Thymus (tissue), 11 donors: Measurements from ENCODE around the gene KCTD5. TPM values are rescaled to one million over a fixed set of nuclear protein-coding genes. Genes with fewer than 3 reads are reported as not detected.

Source experiments
- DNase-seq, 9 donors: peaks; one replicate each; pipeline ENCODE4 v3.0.0-alpha.2; 2013; ENCODE audit warnings: low spot score in 9 of 9, low read depth in 6 of 9, missing footprints in 1 of 9
- H3K27ac ChIP-seq, 2 donors: one replicate each; pipeline ENCODE4 v1.5.1; 2013; ENCODE audit warnings: control low read depth in 1 of 2, low read depth in 1 of 2, low read length in 1 of 2, mild to moderate bottlenecking in 1 of 2, moderate library complexity in 1 of 2
- H3K27me3 ChIP-seq, 2 donors: one replicate each; pipeline ENCODE4 v1.5.1; 2013; ENCODE audit warnings: low read length in 1 of 2; ENCODE audit not compliant: control insufficient read depth in 2 of 2, insufficient read depth in 1 of 2
- H3K36me3 ChIP-seq, 2 donors: one replicate each; pipeline ENCODE4 v1.5.1; 2013; ENCODE audit warnings: low read length in 1 of 2, mild to moderate bottlenecking in 1 of 2, moderate library complexity in 1 of 2; ENCODE audit not compliant: control insufficient read depth in 2 of 2, insufficient read depth in 2 of 2
- H3K4me1 ChIP-seq, 2 donors: one replicate each; pipeline ENCODE4 v1.5.1; 2013; ENCODE audit warnings: low read length in 2 of 2; ENCODE audit not compliant: control insufficient read depth in 2 of 2, insufficient read depth in 2 of 2
- H3K4me3 ChIP-seq, 2 donors: one replicate each; pipeline ENCODE4 v1.5.1; 2013; ENCODE audit warnings: low read length in 2 of 2, control low read depth in 1 of 2, mild to moderate bottlenecking in 1 of 2
- H3K9me3 ChIP-seq, 2 donors: one replicate each; pipeline ENCODE4 v1.5.1; 2013; ENCODE audit warnings: low read length in 1 of 2, mild to moderate bottlenecking in 1 of 2; ENCODE audit not compliant: control insufficient read depth in 2 of 2, insufficient read depth in 1 of 2
- WGBS: extraction: QIAGEN DNeasy Blood & Tissue Kit; methylation state at CpG from one replicate; pipeline ENCODE4 v1.1.7; 2013; 5-methylcytosine and 5-hydroxymethylcytosine counted together
- polyA plus RNA-seq: library from polyadenylated mRNA; stranded (reverse); fragments of 200-250 nt; gene quantifications from one replicate; pipeline ENCODE4 v1.2.3, GENCODE V29; 2013
- total RNA-seq: library from RNA; stranded (reverse); fragments of 120-200 nt; gene quantifications from one replicate; pipeline ENCODE4 v1.2.4, GENCODE V29; 2013
- donor health status: healthy.

The KCTD5 gene
- total and polyA plus RNA-seq, 2 donors, result 18.5 to 21.8 TPM

- H3K27ac ChIP-seq, result no peak overlapping the region
- H3K4me1 ChIP-seq, result peaks cover 4 to 5% of the 10 kb centered on the region in 2 donors
- H3K9me3 ChIP-seq, result no peaks in the 10 kb centered on the region
- 93% methylated on average over 11 of the region's 11 CpGs for WGBS
- H3K4me3 ChIP-seq, result no peak overlapping the region
- H3K27me3 ChIP-seq, result peaks cover 3 to 9% of the 10 kb centered on the region in 2 donors
- peaks cover 20 to 39% of the 10 kb centered on the region in 2 donors for H3K36me3 ChIP-seq
- DNase-seq, result no peak
These were observed 28.4 kb downstream of the KCTD5 start for GRCh38 chr16:2710711-2711231.

GRCh38 chr16:2711370-2712062, 29.2 kb downstream of the KCTD5 start:
- H3K27ac ChIP-seq, result no peak overlapping the region
- WGBS, result 84% methylated on average over 22 of the region's 22 CpGs

GRCh38 chr16:2712063-2712441, 29.7 kb downstream of the KCTD5 start:
- H3K27ac ChIP-seq, result no peak overlapping the region
- H3K4me1 ChIP-seq, result peaks cover 5 to 7% of the 10 kb centered on the region in 2 donors
- no peak for DNase-seq
- peaks cover 16 to 28% of the 10 kb centered on the region in 2 donors for H3K36me3 ChIP-seq
- no peaks in the 10 kb centered on the region for H3K9me3 ChIP-seq
- H3K4me3 ChIP-seq, result no peak overlapping the region
- WGBS, result 88% methylated on average over 14 of the region's 14 CpGs
- H3K27me3 ChIP-seq, result peaks cover 3 to 19% of the 10 kb centered on the region in 2 donors

More at GRCh38 chr16:2711370-2712062, 29.2 kb downstream of the KCTD5 start:
- peaks cover 16 to 33% of the 10 kb centered on the region in 2 donors for H3K36me3 ChIP-seq
- DNase-seq, result no peak
- no peak overlapping the region for H3K4me3 ChIP-seq
- H3K9me3 ChIP-seq, result no peaks in the 10 kb centered on the region
- H3K4me1 ChIP-seq, result peaks cover 5 to 7% of the 10 kb centered on the region in 2 donors
- H3K27me3 ChIP-seq, result peaks cover 3 to 15% of the 10 kb centered on the region in 2 donors

GRCh38 chr16:2712546-2712945, 30.2 kb downstream of the KCTD5 start:
- WGBS, result 91% methylated on average over 21 of the region's 21 CpGs

DNA sequence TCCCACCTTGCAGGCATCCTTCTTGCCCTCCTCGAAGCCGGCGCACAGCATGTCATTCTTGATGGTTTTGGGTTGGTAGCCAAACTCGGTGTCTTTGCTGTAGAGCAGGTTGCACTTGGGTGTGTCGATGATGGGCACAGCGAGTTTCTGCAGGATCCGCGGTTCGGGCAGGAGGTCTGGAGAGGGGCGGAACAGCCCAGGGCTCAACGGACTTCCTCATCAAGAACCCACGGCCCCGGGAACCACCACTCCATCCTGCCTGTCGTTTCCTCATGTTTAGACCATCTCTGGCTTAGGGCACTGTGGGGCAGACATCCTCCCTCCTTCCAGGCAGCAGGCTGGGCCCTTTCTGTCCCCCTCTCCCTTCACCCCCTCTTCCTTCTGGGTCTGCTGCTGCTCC, 31.2 kb downstream of the KCTD5 start:
- H3K27ac ChIP-seq, result no peak overlapping the region
- no peaks in the 10 kb centered on the region for H3K9me3 ChIP-seq
- peaks cover 5 to 7% of the 10 kb centered on the region in 2 donors for H3K4me1 ChIP-seq
- peaks cover 3 to 25% of the 10 kb centered on the region in 2 donors for H3K27me3 ChIP-seq
- 45% methylated on average over 14 of the region's 14 CpGs for WGBS
- DNase-seq, result no peak
- H3K4me3 ChIP-seq, result no peak overlapping the region
- H3K36me3 ChIP-seq, result peaks cover 3 to 13% of the 10 kb centered on the region in 2 donors

More at GRCh38 chr16:2712546-2712945, 30.2 kb downstream of the KCTD5 start:
- Histone ChIP-seq H3K4me3 (no peak overlapping the region), H3K4me1 (peaks cover 5 to 7% of the 10 kb centered on the region in 2 donors), H3K9me3 (no peaks in the 10 kb centered on the region), H3K27ac (no peak overlapping the region), H3K27me3 (peaks cover 3 to 23% of the 10 kb centered on the region in 2 donors), H3K36me3 (peaks cover 13 to 23% of the 10 kb centered on the region in 2 donors)
- no peak for DNase-seq

- no peaks in the 10 kb centered on the region for H3K9me3 ChIP-seq
- H3K27ac ChIP-seq, result no peak overlapping the region
- H3K36me3 ChIP-seq, result peaks cover 0 to 6% of the 10 kb centered on the region in 2 donors
- H3K27me3 ChIP-seq, result peaks cover 3 to 25% of the 10 kb centered on the region in 2 donors
- DNase-seq, result no peak
- peaks cover 5 to 7% of the 10 kb centered on the region in 2 donors for H3K4me1 ChIP-seq
- WGBS, result 90% methylated on average over 28 of the region's 28 CpGs
- H3K4me3 ChIP-seq, result no peak overlapping the region
These were observed 31.9 kb downstream of the KCTD5 start for GRCh38 chr16:2713985-2714774.

DNA sequence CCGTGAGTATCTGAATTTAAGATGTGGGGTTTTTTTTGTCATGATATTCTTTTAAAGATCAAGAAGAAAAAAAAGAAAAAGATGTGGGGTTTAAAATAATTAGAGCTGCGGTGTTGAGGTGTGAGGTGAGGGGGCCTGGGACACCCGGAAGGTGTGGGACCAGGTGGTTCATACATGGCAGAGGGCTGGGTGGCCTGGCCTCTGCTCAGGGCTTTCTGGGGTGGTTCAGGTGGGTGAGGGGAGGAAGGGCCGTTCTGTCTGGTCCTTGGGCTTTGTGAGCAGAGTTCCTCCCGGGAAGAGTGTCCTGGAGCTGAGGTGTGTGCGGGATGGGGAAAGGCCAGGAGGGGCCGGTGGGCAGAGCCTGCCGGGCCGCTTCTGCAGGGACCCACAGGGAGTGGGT, 32.7 kb downstream of the KCTD5 start:
- H3K36me3 ChIP-seq, result no peaks in the 10 kb centered on the region
- WGBS, result 48% methylated on average over 9 of the region's 9 CpGs
- DNase-seq, result no peak
- peaks cover 5 to 7% of the 10 kb centered on the region in 2 donors for H3K4me1 ChIP-seq
- H3K27ac ChIP-seq, result no peak overlapping the region
- H3K9me3 ChIP-seq, result no peaks in the 10 kb centered on the region
- H3K4me3 ChIP-seq, result no peak overlapping the region
- peaks cover 3 to 25% of the 10 kb centered on the region in 2 donors for H3K27me3 ChIP-seq

- peaks cover 3 to 25% of the 10 kb centered on the region in 2 donors for H3K27me3 ChIP-seq
- H3K36me3 ChIP-seq, result no peaks in the 10 kb centered on the region
- peak; percentile 35 to 87 (median 73) for DNase-seq
- peak overlapping the region in 1 of 2 donors; percentile 11 for H3K4me3 ChIP-seq
- peak overlapping the region in 1 of 2 donors; percentile 68 for H3K27ac ChIP-seq
- no peaks in the 10 kb centered on the region for H3K9me3 ChIP-seq
- WGBS, result 5% methylated on average over 33 of the region's 33 CpGs
- H3K4me1 ChIP-seq, result peaks cover 5 to 7% of the 10 kb centered on the region in 2 donors
These were observed 33.2 kb downstream of the KCTD5 start for GRCh38 chr16:2715519-2715918.
